NCI-H2227 treated with DMSO at 0.1 percent for 48 hours (cell line): ENCODE measurements around the gene ARAP1.

Experiments used
- DNase-seq: peaks from one replicate; lab custom pipeline; 2025; lab: John Stamatoyannopoulos, UW

ARAP1 gene

GRCh38 chr11:72682238-72682857 is 69.9 kb downstream of the ARAP1 start:
- no peak for DNase-seq

DNA sequence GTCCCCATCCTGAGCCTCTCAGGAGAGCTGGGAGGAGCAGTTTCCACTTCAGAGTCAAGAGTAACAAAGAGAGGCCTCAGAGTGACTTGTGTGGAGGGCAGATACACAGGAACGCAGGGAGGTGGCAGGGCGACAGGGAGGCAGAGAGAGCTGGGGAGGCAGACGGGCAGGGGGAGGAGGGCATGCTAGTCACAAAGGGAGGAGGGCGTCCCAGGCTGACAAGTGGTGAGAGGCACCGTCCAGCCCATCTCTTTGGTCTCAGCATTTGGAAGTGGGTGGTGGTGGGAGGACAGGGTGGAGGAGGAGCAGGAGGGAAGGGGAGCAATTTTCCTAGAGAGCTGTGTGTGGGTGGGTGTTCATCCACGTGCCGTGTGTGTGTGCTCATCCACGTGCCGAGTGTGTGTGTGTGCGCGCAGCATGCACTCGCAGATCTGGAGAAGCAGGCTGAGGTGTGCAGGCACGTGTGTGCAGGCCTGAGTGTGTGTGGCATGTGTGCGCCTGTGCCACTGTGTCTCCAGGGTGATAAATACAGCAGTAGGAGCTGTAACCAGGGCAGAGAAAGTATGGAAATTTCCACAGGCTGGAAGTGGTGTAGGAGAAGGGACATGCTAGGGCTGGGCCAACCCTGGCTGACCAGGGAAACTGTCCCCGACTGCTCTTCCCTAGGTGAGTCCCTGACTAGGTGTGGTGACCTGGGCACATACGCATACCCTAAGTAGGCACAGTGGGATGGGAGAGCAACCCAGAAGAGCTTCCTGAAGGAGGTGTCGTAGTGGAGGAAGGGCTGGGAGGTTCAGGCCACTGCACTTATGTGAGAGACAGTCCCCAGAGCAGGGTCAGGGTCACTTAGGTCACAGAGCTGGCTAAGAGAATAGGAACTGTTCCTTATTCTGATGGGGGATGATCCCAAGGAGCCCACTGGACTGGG is 70.7 kb downstream of the ARAP1 start:
- no peak for DNase-seq

DNA sequence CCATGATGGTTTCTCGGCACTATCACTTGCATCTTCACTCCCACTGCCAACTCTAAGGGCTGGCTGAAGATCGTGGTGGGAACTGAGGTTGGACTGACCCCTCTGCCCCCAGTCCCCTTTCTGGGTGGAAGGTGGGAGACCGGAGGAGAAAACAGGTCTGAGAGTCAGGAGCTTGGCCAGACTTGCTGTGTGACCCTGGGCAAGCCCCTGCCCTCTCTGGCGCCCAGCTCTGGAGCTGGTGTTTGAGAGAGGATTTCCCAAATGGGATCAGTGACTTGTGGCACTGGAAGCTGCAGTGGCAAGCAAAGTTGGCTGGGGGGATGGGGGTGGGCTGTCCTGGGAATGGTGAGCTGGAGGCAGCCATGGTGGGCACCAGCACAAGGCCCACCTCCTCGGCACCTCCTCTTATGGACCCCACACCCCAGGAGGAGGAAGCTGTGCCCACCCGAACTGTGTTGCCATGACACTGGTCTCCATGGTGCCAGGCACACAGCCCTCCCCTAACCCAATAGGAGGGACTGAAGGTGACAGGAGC is 71.5 kb downstream of the ARAP1 start:
- DNase-seq, result no peak

- DNase-seq, result no peak
These were observed 72.3 kb downstream of the ARAP1 start for GRCh38 chr11:72679869-72680268.

DNA sequence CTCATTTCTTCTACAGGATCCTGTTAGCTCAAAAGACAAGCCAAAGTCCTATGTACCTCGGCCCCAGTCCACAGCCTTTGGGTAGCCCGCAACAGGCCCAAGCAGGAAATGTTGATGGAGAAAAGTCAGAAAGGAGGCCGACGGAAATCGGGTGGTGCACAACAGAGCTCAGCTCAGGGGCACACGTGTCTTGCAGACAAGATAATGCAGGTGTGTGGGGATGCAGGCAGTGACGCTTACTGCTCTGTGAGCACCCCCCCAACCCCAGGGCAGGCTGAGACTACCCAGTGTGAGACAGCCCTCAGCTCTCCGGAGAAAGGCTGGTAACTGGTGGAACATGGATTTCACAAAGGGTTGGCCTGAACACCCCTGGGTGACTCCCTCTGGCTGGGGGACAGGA is 73.7 kb downstream of the ARAP1 start:
- DNase-seq, result no peak

- peak; percentile 47 for DNase-seq
These were observed 75.3 kb downstream of the ARAP1 start for GRCh38 chr11:72676861-72677341.

GRCh38 chr11:72675221-72675620 is 77.0 kb downstream of the ARAP1 start:
- DNase-seq, result no peak

DNA sequence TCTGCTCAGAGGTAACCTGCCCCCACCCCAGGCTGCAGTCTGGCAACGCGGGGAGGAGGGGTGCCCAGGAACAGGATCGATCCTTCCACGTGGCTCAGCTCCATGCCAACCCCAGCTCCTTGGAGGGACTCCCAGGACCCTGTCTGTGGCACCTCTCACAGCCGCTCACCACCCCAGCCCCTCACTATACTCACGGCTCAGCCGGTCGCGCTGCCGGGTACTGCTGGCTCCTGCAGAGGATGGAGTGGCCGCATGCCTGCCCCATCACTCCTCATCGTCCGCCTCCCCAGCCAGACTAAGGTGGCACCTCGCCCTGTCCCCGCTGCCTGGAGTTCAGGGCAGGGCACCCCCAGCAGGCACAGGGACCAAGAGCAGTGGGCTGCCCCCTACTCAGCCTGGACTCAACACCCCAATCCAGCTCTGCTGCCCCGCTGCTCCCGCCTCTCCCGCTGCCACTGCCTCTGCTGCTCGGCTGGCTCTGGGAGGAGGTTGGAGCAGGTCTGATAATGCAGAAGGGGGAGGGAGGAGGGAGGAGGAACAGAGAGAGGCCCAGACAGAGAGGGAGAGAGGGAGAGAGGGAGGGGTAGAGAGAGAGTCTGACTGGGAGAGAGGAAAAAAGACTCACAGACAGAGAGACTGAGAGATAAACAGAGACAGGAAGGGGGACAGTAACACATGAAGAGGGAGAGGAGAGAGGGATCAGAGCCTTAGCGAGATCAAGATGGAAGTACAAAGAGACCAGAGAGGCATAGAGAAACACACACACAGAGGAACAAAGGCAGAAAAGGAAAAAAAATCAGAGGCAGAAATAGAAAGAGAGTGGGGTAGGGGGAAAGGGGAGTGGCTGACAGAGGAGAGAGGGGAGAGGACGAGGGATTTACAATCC is 78.0 kb downstream of the ARAP1 start, which contains the start of gene PDE2A:
TSS of gene PDE2A (minus strand) at position 480 of the 886 bp plus-strand sequence. CDS start at position 265, 215 bp downstream.
- peak; percentile 57 for DNase-seq

GRCh38 chr11:72673284-72673942 is 78.8 kb downstream of the ARAP1 start:
- no peak for DNase-seq

GRCh38 chr11:72672597-72673238 is 79.5 kb downstream of the ARAP1 start:
- DNase-seq, result no peak

- no peak for DNase-seq
These were observed 80.8 kb downstream of the ARAP1 start for GRCh38 chr11:72671152-72672099.

DNA sequence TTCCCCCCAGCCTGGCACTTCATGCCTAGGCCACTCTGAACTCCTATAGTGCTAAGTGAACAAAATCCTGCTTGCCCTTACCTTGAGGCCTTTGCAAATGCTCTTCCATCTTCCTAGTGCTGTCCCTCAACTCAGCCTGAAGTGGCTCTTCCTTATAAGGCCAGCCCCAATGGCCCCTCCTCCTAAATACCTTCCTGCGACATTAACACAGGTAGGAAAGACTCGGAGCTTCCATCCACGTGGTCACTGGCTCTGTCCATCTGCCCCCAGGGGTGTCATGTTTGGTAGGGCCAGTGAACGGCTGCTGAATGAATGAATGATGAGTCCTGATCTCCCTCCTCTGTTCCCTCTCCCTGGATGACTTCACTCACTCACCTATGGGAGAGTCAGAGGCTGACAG is 82.2 kb downstream of the ARAP1 start:
- DNase-seq, result no peak

DNA sequence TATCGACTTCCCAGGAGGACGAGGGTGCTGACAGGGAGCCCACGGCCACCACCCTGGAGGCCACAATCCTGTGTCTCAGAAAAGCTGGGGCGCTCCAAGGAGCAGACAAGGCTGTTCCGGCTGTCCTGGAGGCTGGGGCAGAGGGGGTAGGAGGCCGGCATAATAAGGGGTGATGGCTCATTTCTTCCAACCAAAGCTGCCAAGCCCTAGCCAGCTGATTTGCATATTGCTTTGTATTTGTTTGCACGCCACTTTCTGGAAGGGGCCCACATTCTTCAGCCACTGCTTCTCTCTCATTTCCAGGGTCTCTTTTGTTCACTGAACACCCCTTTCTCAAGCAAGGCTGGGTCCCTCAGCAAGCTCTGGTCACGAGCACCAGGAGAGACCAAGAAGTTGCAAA is 82.7 kb downstream of the ARAP1 start:
- no peak for DNase-seq

DNA sequence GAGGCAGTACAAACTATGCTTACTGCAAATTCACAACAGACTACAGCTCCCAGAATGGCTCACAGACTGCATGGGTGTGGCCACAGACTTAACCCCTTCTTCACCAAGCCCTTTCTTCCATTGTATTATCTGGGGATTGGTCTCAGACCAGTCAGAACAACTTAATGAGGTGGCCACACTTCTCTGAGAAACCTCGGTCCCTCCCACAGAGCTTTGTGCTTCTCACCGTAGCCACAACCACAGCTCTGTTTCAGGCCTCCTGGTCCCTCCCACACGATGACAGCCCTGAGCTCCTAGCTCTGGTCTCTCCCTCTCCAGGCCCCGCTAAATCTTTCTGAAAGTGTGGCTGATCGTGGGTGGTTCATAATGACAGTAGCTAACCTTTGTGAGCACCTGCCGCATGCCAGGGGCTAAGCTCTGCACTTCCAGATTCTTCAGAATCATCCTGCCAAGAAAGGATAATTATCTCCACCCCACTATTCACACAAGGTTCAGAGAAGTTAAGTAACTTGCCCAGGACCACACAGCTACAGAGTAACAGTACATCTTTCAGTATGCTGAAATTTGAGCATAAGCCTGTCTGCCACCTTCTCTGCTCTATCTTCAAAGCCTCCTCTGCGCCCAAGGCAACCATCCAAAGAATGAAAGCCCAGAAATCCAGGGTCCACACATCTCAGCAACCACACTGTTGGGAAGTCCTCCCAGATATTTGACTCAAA is 83.4 kb downstream of the ARAP1 start:
- DNase-seq, result no peak

- DNase-seq, result no peak
These were observed 86.2 kb downstream of the ARAP1 start for GRCh38 chr11:72665911-72666472.

DNA sequence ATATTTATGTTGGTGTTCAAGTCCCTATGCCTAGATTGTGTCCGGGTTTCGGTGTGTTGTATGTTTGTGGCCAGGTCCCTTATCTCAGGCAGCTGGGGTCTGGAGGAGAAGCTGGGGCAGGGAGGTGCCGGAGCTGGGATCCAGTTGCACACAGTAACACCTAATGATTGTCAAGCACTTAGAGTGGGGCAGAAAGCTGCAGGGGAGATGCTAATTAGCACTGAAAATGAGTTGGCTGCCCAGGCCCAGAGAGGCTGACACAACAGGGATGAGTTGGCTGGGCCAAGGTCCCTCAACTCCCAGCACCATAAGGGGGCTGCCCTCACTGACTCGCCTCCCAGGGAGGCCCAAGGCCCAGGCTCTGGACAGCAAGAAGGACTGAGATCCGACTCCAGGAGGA is 90.2 kb downstream of the ARAP1 start:
- DNase-seq, result no peak

DNA sequence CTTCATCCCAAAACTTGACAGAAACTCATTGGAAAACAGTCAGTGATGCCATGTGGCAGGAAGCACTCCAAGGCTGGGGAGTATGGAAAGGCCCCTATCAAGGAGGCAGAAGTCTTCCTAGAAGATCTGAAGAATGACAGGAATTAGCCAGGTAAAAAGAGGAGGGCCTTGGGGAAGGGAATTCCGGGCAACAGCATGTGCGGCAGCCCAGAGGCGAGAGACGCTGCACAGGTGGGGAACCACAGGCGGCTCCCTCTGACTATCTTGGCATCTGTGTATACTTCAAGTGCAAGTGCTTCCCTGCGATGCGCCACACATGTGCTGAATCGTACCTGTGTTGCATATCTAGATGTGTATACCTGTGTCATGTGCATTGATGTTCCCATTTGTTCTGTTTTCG is 90.7 kb downstream of the ARAP1 start:
- DNase-seq, result no peak

DNA sequence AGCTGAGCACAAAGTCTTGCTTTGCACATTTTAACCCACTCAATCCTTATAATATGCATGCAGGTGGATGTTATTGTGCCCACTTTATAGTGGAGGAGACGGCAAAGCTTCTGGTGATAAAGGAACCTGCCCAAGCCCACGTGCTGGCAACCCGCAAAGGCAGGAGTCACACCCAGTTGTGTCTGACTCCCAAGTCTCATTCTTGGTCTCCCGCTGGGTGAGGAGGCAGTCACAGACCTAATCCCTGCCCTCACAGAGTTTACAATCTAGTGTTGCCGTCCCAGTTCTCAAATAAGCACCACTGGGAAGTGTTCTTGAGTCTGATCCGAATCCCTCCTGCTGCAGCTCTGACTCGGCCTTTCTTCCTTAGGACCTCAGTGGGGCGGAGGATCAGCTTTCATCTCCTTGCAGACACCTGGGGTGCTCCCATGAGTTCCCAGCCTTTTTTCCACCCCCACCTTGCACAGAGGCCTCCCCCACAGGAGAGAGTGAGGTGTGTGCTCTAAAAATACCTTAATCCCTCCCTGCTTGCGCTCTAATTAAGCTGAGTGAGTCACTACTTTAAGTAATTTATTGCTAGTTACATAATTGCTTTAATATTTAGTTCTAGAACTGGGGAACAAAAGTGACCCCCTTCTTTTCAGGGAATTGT is 93.1 kb downstream of the ARAP1 start:
- no peak for DNase-seq
